Panc1 (cell line): ENCODE measurements around the gene RASA3. TPM values are rescaled to one million over a fixed set of nuclear protein-coding genes. Genes with fewer than 3 reads are reported as not detected.

Experiments
- ATAC-seq: fragments of 200-7000 bp; cut with Tn5 transposase; 2 replicates; pipeline ENCODE4 v1.9.1; 2020; ENCODE audit warnings: mild to moderate bottlenecking, moderate library complexity
- BruUV-seq: library from RNA; stranded (reverse); fragments of 400-500 nt; replicated peaks from 2 replicates; lab custom pipeline; 2021; lab: Mats Ljungman, UMichigan
- CTCF ChIA-PET: fragments of 300-600 bp; sonication (Branson Sonifier 250); formaldehyde crosslinking; loops from one replicate; lab custom pipeline; 2022; ENCODE audit warnings: antibody characterized with exemption; lab: Charles Lee
- POLR2A ChIA-PET: fragments of 300-600 bp; sonication (Branson Sonifier 250); formaldehyde crosslinking; loops from one replicate; lab custom pipeline; 2022; ENCODE audit warnings: antibody characterized with exemption; lab: Charles Lee
- DNase-seq: peaks from one replicate; pipeline ENCODE4 v3.0.0-alpha.2; 2010; ENCODE audit warnings: low read depth, low spot score
- H3K27ac ChIP-seq: 2 replicates; pipeline ENCODE4 v1.5.1; 2011; ENCODE audit warnings: mild to moderate bottlenecking, low read length, inconsistent platforms
- H3K27me3 ChIP-seq: fragments of 200-500 bp; sonication (Bioruptor generic); 2 replicates; pipeline ENCODE4 v1.6.0; 2014; ENCODE audit warnings: low read length, inconsistent platforms; ENCODE audit not compliant: control insufficient read depth, insufficient read depth
- H3K36me3 ChIP-seq: fragments of 200-500 bp; sonication (Bioruptor generic); 2 replicates; pipeline ENCODE4 v1.5.1; 2014; ENCODE audit warnings: inconsistent platforms, mild to moderate bottlenecking, low read length, moderate library complexity; ENCODE audit not compliant: control insufficient read depth, insufficient read depth
- H3K4me1 ChIP-seq: 2 replicates; pipeline ENCODE4 v1.5.1; 2011; ENCODE audit warnings: inconsistent platforms, mild to moderate bottlenecking, low read length, moderate library complexity; ENCODE audit not compliant: control insufficient read depth, insufficient read depth
- H3K4me3 ChIP-seq, 2 experiments: 2 replicates each; pipeline ENCODE4 v1.5.1; 2011 to 2012; ENCODE audit warnings: low read depth in 2 of 2, low read length in 2 of 2, mild to moderate bottlenecking in 2 of 2, inconsistent platforms in 1 of 2, moderate library complexity in 1 of 2
- H3K9me3 ChIP-seq: fragments of 200-500 bp; sonication (Bioruptor generic); 2 replicates; pipeline ENCODE4 v1.5.1; 2014; ENCODE audit warnings: low read depth, mild to moderate bottlenecking, inconsistent platforms, low read length, moderate library complexity; ENCODE audit not compliant: control insufficient read depth, insufficient read depth
- POLR2AphosphoS5 ChIP-seq: IDR thresholded peaks from 2 replicates; pipeline ENCODE4 v1.6.1; 2012; ENCODE audit warnings: mild to moderate bottlenecking, low read depth, low read length, moderate library complexity
- SIN3A ChIP-seq: IDR thresholded peaks from 2 replicates; pipeline ENCODE4 v1.6.1; 2012; ENCODE audit warnings: low read depth, mild to moderate bottlenecking, low read length, moderate library complexity, borderline replicate concordance; ENCODE audit not compliant: insufficient read depth
- TCF7L2 ChIP-seq: IDR thresholded peaks from 2 replicates; pipeline ENCODE4 v1.6.1; 2011; ENCODE audit warnings: mild to moderate bottlenecking, low read depth, low read length, inconsistent platforms
- in situ Hi-C: cut with HindIII; loops from 2 replicates; pipeline ENCODE4 v1.10.0; 2016; ENCODE audit warnings: low sequenced_read_pairs, low pct_unique_long_range_greater_than_20kb
- intact Hi-C: fragments of 100-400 bp; cut with micrococcal nuclease; formaldehyde crosslinking; loops from one replicate; pipeline ENCODE4 v1.10.0; 2022; ENCODE audit not compliant: unreplicated experiment
- total RNA-seq: library from RNA; stranded (reverse); gene quantifications from one replicate; pipeline ENCODE4 v1.2.1, GENCODE V29; 2021; ENCODE audit not compliant: unreplicated experiment
- TF ChIP-seq, protein P1 (sequence below): fragments of 450-650 bp; IDR thresholded peaks from 2 replicates; pipeline ENCODE4 v1.5.1; 2017; ENCODE audit warnings: mild to moderate bottlenecking
- TF ChIP-seq, protein P2 (sequence below), 2 experiments: IDR thresholded peaks; 2 replicates each; pipeline ENCODE4 v1.6.1; 2011 to 2012; ENCODE audit warnings: low read depth in 2 of 2, control low read depth in 1 of 2, low read length in 1 of 2, mild to moderate bottlenecking in 1 of 2, moderate library complexity in 1 of 2; ENCODE audit not compliant: insufficient read depth in 1 of 2

The RASA3 gene
- total RNA-seq, 1 experiment from 2014 or later, result 33.7 TPM

DNA sequence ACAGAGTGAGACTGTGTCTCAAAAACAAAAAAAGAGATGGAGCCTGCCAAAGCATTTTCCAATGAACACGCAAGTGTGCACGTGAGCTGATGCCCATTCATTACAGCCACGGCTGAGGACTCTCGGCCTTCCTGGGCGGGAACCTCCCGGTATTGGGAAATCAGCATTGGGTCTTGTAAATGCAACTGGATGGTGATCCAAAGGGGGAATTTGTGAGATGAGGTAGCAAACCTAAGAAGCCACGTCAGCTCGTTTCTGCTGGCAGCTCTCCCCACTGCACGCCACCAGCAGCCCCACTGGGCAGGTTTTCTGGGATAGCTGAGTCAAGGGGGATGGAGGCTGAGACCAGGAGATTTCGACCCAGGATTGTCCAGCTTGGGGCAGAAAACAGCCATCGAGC, 170.0 kb downstream of the RASA3 start:
- ATAC-seq (no peak), DNase-seq (no peak)
- Histone ChIP-seq H3K27me3 (no peaks in the 10 kb centered on the region), H3K4me3 (no peak overlapping the region), H3K4me1 (no peaks in the 10 kb centered on the region), H3K36me3 (no peaks in the 10 kb centered on the region), H3K9me3 (no peaks in the 10 kb centered on the region), H3K27ac (no peak overlapping the region)
- intact Hi-C loops (no loop called here), in situ Hi-C loops (no loop called here)
- ChIA-PET CTCF (no interaction called here), POLR2A (no interaction called here)
- no peak for TF ChIP-seq POLR2AphosphoS5
- TF ChIP-seq, protein P1, sequence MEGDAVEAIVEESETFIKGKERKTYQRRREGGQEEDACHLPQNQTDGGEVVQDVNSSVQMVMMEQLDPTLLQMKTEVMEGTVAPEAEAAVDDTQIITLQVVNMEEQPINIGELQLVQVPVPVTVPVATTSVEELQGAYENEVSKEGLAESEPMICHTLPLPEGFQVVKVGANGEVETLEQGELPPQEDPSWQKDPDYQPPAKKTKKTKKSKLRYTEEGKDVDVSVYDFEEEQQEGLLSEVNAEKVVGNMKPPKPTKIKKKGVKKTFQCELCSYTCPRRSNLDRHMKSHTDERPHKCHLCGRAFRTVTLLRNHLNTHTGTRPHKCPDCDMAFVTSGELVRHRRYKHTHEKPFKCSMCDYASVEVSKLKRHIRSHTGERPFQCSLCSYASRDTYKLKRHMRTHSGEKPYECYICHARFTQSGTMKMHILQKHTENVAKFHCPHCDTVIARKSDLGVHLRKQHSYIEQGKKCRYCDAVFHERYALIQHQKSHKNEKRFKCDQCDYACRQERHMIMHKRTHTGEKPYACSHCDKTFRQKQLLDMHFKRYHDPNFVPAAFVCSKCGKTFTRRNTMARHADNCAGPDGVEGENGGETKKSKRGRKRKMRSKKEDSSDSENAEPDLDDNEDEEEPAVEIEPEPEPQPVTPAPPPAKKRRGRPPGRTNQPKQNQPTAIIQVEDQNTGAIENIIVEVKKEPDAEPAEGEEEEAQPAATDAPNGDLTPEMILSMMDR, result no peak
- no peak for TF ChIP-seq TCF7L2
- TF ChIP-seq, protein P2, sequence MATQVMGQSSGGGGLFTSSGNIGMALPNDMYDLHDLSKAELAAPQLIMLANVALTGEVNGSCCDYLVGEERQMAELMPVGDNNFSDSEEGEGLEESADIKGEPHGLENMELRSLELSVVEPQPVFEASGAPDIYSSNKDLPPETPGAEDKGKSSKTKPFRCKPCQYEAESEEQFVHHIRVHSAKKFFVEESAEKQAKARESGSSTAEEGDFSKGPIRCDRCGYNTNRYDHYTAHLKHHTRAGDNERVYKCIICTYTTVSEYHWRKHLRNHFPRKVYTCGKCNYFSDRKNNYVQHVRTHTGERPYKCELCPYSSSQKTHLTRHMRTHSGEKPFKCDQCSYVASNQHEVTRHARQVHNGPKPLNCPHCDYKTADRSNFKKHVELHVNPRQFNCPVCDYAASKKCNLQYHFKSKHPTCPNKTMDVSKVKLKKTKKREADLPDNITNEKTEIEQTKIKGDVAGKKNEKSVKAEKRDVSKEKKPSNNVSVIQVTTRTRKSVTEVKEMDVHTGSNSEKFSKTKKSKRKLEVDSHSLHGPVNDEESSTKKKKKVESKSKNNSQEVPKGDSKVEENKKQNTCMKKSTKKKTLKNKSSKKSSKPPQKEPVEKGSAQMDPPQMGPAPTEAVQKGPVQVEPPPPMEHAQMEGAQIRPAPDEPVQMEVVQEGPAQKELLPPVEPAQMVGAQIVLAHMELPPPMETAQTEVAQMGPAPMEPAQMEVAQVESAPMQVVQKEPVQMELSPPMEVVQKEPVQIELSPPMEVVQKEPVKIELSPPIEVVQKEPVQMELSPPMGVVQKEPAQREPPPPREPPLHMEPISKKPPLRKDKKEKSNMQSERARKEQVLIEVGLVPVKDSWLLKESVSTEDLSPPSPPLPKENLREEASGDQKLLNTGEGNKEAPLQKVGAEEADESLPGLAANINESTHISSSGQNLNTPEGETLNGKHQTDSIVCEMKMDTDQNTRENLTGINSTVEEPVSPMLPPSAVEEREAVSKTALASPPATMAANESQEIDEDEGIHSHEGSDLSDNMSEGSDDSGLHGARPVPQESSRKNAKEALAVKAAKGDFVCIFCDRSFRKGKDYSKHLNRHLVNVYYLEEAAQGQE (IDR thresholded peaks at IDR 0.05; ENCODE audit: insufficient read depth in 1 of 2, low read depth in 2 of 2, low read length in 1 of 2), result no peak
- no peak for TF ChIP-seq SIN3A
- no TSS peak for BruUV-seq

DNA sequence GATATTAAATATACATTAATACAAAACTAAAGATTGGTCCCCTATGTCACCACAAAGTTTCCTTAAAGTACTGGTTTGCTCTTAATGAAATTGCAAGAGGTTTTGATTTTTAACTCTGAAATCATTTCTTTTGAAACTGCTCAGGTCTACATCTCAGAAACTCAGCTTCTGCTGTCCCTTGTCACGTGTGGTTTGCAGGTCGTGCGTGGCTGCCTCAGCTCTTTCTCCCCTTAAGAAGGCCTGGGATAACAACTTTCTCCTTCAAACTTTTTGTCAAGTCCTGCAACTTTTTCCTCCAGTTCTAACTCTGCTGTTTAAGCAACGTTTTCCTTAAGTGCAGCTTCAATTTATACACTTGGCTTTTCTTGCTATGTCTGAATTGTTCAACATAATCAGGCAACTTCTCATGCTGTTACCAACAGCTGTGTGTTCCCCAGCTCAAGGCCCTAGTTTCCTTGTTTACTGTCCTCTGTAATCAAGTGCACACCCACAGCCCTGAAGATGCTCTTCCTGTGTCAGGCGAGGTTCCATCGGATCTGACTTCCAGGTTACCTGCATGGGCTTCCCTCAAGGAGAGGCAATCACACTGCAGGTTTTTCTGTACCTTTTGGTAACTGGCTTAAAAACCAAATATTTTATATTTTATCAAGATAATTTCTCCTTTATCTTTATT, 172.0 kb downstream of the RASA3 start:
- CTCF ChIA-PET, result no interaction called here
- BruUV-seq, result no TSS peak
- no peak for ATAC-seq
- POLR2A ChIA-PET, result no interaction called here
- in situ Hi-C loops (no loop called here), intact Hi-C loops (no loop called here)
- no peak overlapping the region for H3K27ac ChIP-seq
- no peak for DNase-seq
- H3K4me3 ChIP-seq, result no peak overlapping the region
- TF ChIP-seq, protein P1, result no peak
- TF ChIP-seq TCF7L2, result no peak
- no peak for TF ChIP-seq SIN3A
- TF ChIP-seq, protein P2 (IDR thresholded peaks at IDR 0.05; ENCODE audit: insufficient read depth in 1 of 2, low read depth in 2 of 2, low read length in 1 of 2), result no peak
- no peak for TF ChIP-seq POLR2AphosphoS5
- no peaks in the 10 kb centered on the region for H3K4me1 ChIP-seq
- no peaks in the 10 kb centered on the region for H3K36me3 ChIP-seq
- no peaks in the 10 kb centered on the region for H3K9me3 ChIP-seq
- H3K27me3 ChIP-seq, result no peaks in the 10 kb centered on the region
